Gastrocnemius medialis (tissue), 4 donors: ENCODE measurements around the gene LDLRAP1.

Experiments used
- CTCF ChIP-seq, 5 experiments: fragments of 450-650 bp in 3 of 5; fragments of 200-600 bp in 2 of 5; sonication (generic) in 2 of 5; IDR thresholded peaks in 4 of 5; conservative IDR thresholded peaks in 1 of 5; 1 replicate in 4 of 5; 2 replicates in 1 of 5; pipeline ENCODE4 v1.5.1; 2016 to 2019; ENCODE audit warnings: antibody characterized with exemption in 5 of 5, mild to moderate bottlenecking in 3 of 5, moderate library complexity in 3 of 5
- POLR2A ChIP-seq, 2 donors: fragments of 450-650 bp; IDR thresholded peaks; one replicate each; pipeline ENCODE4 v1.6.1; 2017; ENCODE audit warnings: antibody characterized with exemption in 2 of 2, mild to moderate bottlenecking in 2 of 2, moderate library complexity in 2 of 2

DNA sequence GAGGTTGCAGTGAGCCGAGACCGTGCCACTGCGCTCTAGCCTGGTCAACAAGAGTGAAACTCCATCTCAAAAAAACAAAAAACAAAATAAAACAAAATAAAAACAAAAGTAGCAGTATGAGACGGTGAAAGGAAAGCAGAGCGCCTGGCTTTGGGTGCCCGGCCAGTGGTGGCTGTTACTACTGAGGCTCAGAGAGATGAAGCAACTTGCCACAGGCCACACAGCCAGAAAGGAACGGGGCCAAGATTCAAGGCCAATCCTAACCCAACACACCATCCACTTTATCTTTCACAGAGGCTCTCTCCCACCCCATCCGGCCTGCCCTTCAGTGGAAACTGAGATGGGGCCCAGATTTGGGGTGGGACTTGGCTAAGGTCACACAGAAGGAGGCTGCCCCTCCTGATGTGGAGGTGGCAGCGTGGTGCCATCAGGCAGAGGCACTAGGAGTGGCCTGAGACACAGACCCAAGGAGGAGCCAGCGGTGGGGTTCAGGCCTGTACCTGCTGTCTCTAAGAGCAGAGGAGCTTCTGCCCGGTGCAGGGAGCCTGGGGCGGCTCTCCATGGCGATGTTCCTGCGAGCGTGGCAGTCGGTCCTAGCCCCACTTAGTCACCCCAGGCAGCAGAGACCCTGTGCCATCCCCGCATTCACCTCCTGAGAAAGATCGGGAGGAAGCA, 33.2 kb downstream of the LDLRAP1 start:
- TF ChIP-seq POLR2A (IDR thresholded peaks at IDR 0.05) (no peak), CTCF (IDR thresholded peaks at IDR 0.05 in 4 of 5, conservative IDR thresholded peaks at IDR 0.05 in 1 of 5) (no peak)
